Activated CD4-positive, alpha-beta T cell treated with anti-CD3 and anti-CD28 coated beads, Interleukin-2, amount 10 ng/mL, durations not matched to agents 7 days and 5 days (primary cell): ENCODE results near the gene RPS10. TPM values are rescaled to one million over a fixed set of nuclear protein-coding genes. Genes with fewer than 3 reads are reported as not detected.
"Not testable (repeated sequence)": the region's sequence is repeated elsewhere in the genome, so short reads cannot be mapped to it uniquely, and the experiment has no call there.

Experiments
- CTCF ChIA-PET: fragments of 350-600 bp; sonication (Branson Sonifier 250); formaldehyde crosslinking; loops from one replicate; lab custom pipeline; 2021; ENCODE audit warnings: antibody characterized with exemption; lab: Charles Lee
- POLR2A ChIA-PET: fragments of 350-600 bp; sonication (Branson Sonifier 250); formaldehyde crosslinking; loops from one replicate; lab custom pipeline; 2021; ENCODE audit warnings: antibody characterized with exemption; lab: Charles Lee
- DNase-seq: peaks from one replicate; pipeline ENCODE4 v3.0.0-alpha.2; 2020
- H3K27ac Mint-ChIP-seq: one replicate; pipeline ENCODE4 v1.8.0; 2021; ENCODE audit warnings: mild to moderate bottlenecking, moderate library complexity, mixed read lengths
- H3K27me3 Mint-ChIP-seq: one replicate; pipeline ENCODE4 v1.8.0; 2021; ENCODE audit warnings: mixed read lengths
- H3K36me3 Mint-ChIP-seq: one replicate; pipeline ENCODE4 v1.8.0; 2021; ENCODE audit warnings: low read depth, mixed read lengths
- H3K4me1 Mint-ChIP-seq: one replicate; pipeline ENCODE4 v1.8.0; 2021; ENCODE audit warnings: mixed read lengths
- H3K4me3 Mint-ChIP-seq: one replicate; pipeline ENCODE4 v1.8.0; 2021; ENCODE audit warnings: mild to moderate bottlenecking, moderate library complexity, mixed read lengths
- H3K9me3 Mint-ChIP-seq: one replicate; pipeline ENCODE4 v1.8.0; 2021; ENCODE audit warnings: mixed read lengths
- total RNA-seq, 2 experiments: library from RNA; stranded (reverse); gene quantifications; one replicate each; pipeline ENCODE4 v1.2.3, GENCODE V29; 2021

RPS10 gene
- total RNA-seq, 2 experiments from 2014 or later, result 1,606 to 1,644 TPM

DNA sequence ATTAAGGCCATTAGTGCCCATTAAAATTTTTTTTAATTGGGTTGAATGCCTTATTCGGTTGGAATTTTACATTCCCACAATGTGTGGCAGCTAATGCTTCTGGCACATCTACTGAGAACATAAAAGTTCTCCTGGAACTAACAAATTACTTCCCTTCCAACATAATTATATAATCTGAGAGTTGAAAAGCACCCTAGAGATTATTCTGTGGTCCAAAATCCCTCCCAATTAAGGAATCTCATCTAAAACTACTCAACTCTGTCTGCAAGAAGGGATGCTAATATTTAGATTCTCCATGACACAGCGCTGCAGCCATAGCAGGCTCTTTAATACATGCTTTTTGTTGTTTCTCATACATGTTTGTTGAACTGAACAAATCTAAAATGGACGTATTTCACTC is 37.4 kb downstream of the RPS10 start:
- Mint-ChIP-seq H3K36me3 (no peaks in the 10 kb centered on the region), H3K9me3 (no peaks in the 10 kb centered on the region), H3K27ac (no peak overlapping the region), H3K4me3 (no peak overlapping the region), H3K4me1 (peaks cover 5% of the 10 kb centered on the region), H3K27me3 (no peaks in the 10 kb centered on the region)
- no peak for DNase-seq
- POLR2A ChIA-PET, result no interaction called here
- CTCF ChIA-PET, result interaction anchor here (0.6 kb wide), 1 partner anchor 201 kb away, joined by 5 read pairs; no protein-coding TSS in a partner anchor

- no peak overlapping the region for H3K27ac Mint-ChIP-seq
These were observed 39.3 kb downstream of the RPS10 start for GRCh38 chr6:34386316-34387137.

GRCh38 chr6:34385793-34386195 is 40.1 kb downstream of the RPS10 start:
- Mint-ChIP-seq H3K36me3 (no peaks in the 10 kb centered on the region), H3K27me3 (no peaks in the 10 kb centered on the region), H3K4me3 (no peak overlapping the region), H3K9me3 (no peaks in the 10 kb centered on the region), H3K4me1 (peaks cover 2% of the 10 kb centered on the region), H3K27ac (no peak overlapping the region)
- ChIA-PET CTCF (interaction anchor here (0.7 kb wide), 1 partner anchor 190 kb away, joined by 3 read pairs; no protein-coding TSS in a partner anchor), POLR2A (no interaction called here)
- no peak for DNase-seq

More at GRCh38 chr6:34386316-34387137, 39.3 kb downstream of the RPS10 start:
- Mint-ChIP-seq H3K4me1 (peaks cover 2% of the 10 kb centered on the region), H3K36me3 (no peaks in the 10 kb centered on the region), H3K4me3 (no peak overlapping the region), H3K27me3 (no peaks in the 10 kb centered on the region), H3K9me3 (no peaks in the 10 kb centered on the region)
- no peak for DNase-seq
- POLR2A ChIA-PET, result no interaction called here
- CTCF ChIA-PET, result interaction anchor here (0.9 kb wide), 1 partner anchor 42 kb away, joined by 4 read pairs; no protein-coding TSS in a partner anchor

- Mint-ChIP-seq H3K9me3 (no peaks in the 10 kb centered on the region), H3K27me3 (no peaks in the 10 kb centered on the region), H3K4me3 (no peak overlapping the region), H3K27ac (no peak overlapping the region), H3K36me3 (peaks cover 1% of the 10 kb centered on the region), H3K4me1 (peaks cover 2% of the 10 kb centered on the region)
- DNase-seq, result no peak
- CTCF ChIA-PET, result interaction anchor here (0.6 kb wide), 1 partner anchor 32 kb away, joined by 4 read pairs; no protein-coding TSS in a partner anchor
- POLR2A ChIA-PET, result no interaction called here
These were observed 41.3 kb downstream of the RPS10 start for GRCh38 chr6:34384321-34385153.

DNA sequence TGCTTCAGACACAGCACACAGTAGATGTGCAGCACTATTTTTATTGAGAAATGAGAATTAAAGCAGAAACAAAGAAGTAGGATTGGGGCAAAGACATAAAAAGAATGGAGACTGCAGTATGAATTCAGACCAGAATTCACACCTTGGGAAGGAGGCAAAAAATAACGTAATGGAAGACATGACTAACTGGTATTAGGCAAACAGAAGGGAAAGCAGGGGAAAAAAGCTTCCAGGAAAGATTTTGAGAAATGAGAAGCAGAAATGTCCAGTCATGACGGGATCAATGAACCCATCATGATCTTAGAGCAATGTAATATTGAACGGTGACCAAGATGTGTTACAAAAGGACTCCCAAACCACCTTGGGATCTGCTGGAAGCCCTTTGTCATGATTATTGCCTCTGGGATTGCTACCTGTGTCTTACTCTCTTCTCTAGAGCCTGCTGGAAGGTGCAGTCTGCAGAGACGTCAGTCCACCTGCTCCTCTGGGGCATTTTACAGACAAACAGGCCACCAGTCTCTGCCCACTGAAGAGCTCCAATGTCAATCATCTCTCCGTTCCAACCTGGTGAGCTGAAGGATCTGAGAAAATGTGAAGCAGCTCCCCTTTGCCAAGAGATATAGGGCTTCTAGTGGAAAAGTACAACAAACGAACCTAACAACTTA is 42.1 kb downstream of the RPS10 start:
- POLR2A ChIA-PET, result no interaction called here

GRCh38 chr6:34383161-34383631 is 42.7 kb downstream of the RPS10 start:
- ChIA-PET POLR2A (no interaction called here), CTCF (interaction anchor here (1.5 kb wide), 1 partner anchor 46 kb away, joined by 4 read pairs; no protein-coding TSS in a partner anchor)
- Mint-ChIP-seq H3K4me3 (no peak overlapping the region), H3K4me1 (peaks cover 2% of the 10 kb centered on the region), H3K9me3 (no peaks in the 10 kb centered on the region), H3K36me3 (peaks cover 1% of the 10 kb centered on the region), H3K27me3 (no peaks in the 10 kb centered on the region), H3K27ac (no peak overlapping the region)
- no peak for DNase-seq

More for the DNA sequence above, 42.1 kb downstream of the RPS10 start:
- no peak overlapping the region for H3K27ac Mint-ChIP-seq
- H3K4me3 Mint-ChIP-seq, result no peak overlapping the region
- peaks cover 2% of the 10 kb centered on the region for H3K4me1 Mint-ChIP-seq
- peaks cover 1% of the 10 kb centered on the region for H3K36me3 Mint-ChIP-seq
- no peaks in the 10 kb centered on the region for H3K9me3 Mint-ChIP-seq
- H3K27me3 Mint-ChIP-seq, result no peaks in the 10 kb centered on the region
- CTCF ChIA-PET, result interaction anchor here (0.5 to 1.5 kb wide), 3 partner anchors 32 to 220 kb away, joined by 3 to 4 read pairs (median 4); no protein-coding TSS in a partner anchor
- no peak for DNase-seq

DNA sequence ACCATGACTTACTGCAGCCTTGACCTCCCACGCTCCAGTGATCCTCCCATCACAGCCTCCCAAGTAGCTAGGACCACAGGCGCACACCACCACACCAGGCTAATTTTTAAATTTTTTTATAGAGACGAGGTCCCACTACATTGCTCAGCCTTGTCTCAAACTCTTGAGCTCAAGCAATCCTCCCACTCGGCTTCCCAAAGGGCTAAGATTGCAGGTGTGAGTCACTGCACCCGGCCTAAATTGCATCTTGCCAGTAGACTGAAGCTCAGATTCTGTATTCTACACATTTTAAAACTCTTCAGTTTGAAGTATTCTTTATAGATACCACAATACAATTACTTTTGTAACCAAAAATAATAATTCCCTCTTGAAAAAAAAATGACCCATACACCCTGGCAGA is 44.8 kb downstream of the RPS10 start:
- no peak overlapping the region for H3K4me3 Mint-ChIP-seq

DNA sequence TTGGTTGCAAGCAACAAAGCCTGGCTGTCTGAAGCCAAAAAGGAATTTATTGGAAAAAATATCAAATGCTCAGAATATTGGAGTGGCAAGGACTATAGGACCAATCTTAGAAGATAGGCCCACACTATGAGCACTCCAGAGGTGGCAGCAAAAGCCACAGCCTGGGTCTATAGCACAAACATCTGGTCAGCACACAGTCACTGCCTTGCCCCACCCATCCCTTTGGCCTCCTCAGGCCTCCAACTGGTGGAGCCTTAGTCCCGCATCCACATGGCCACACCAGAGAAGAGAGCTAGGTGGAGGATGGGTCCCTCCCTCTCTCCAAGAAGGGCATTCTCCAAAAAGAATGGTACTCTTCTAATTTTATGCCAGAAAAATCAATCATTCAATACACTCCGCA is 47.4 kb downstream of the RPS10 start:
- no peak for DNase-seq
- Mint-ChIP-seq H3K9me3 (no peaks in the 10 kb centered on the region), H3K27ac (no peak overlapping the region), H3K27me3 (no peaks in the 10 kb centered on the region), H3K4me3 (no peak overlapping the region), H3K4me1 (peaks cover under 1% of the 10 kb centered on the region), H3K36me3 (peaks cover 1% of the 10 kb centered on the region)
- POLR2A ChIA-PET, result no interaction called here
- CTCF ChIA-PET, result no interaction called here

More for the DNA sequence above, 44.8 kb downstream of the RPS10 start:
- ChIA-PET POLR2A (no interaction called here), CTCF (interaction anchor here (1.0 to 1.3 kb wide), 3 partner anchors 9 to 190 kb away, joined by 3 to 4 read pairs (median 4); partner anchors contain the start of gene NUDT3)
- H3K27ac Mint-ChIP-seq, result no peak overlapping the region
- H3K27me3 Mint-ChIP-seq, result no peaks in the 10 kb centered on the region
- DNase-seq, result no peak
- H3K9me3 Mint-ChIP-seq, result no peaks in the 10 kb centered on the region
- H3K4me1 Mint-ChIP-seq, result peaks cover 2% of the 10 kb centered on the region
- H3K36me3 Mint-ChIP-seq, result peaks cover 1% of the 10 kb centered on the region

DNA sequence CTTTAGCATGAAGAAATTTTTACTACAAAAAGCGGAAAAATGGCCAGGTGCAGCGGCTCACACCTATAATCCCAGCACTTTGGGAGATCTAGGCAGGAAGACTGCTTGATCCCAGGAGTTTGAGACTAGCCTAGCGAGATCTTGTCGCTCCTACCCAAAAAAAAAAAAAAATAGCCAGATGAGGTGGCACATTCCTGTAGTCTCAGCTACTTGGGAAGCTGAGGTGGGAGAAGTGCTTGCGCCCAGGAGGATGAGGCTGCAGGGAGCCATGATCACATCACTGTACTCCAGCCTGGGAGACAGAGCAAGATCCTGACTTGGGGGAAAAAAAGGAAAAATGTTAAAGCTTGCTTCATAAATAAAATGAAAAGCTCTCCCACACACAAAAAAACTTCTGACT is 47.9 kb downstream of the RPS10 start:
- CTCF ChIA-PET, result no interaction called here

DNA sequence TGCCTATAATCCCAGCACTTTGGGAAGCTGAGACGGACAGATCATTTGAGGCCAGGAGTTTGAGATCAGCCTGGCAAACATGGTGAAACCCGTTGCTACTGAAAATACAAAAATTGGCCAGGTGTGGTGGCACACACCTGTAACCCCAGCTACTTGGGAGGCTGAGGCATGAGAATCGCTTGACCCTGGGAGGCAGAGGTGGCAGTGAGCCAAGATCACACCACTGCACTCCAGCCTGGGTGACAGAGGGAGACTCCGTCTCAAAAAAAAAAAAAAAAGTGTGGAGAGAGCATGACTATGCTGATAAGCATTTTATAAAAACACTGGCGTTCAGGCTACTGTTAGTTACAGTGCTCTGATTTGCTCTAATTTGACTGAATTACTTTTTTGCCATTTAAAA is 48.3 kb downstream of the RPS10 start:
- H3K4me1 Mint-ChIP-seq, POLR2A ChIA-PET, CTCF ChIA-PET, DNase-seq, H3K36me3 Mint-ChIP-seq, H3K4me3 Mint-ChIP-seq, H3K27me3 Mint-ChIP-seq, H3K9me3 Mint-ChIP-seq, H3K27ac Mint-ChIP-seq: not testable (repeated sequence)

More for the DNA sequence above, 47.9 kb downstream of the RPS10 start:
- no peak overlapping the region for H3K4me3 Mint-ChIP-seq
- no peaks in the 10 kb centered on the region for H3K27me3 Mint-ChIP-seq
- POLR2A ChIA-PET, result no interaction called here
- H3K4me1 Mint-ChIP-seq, result no peaks in the 10 kb centered on the region
- no peak overlapping the region for H3K27ac Mint-ChIP-seq
- no peaks in the 10 kb centered on the region for H3K9me3 Mint-ChIP-seq
- peaks cover 1% of the 10 kb centered on the region for H3K36me3 Mint-ChIP-seq
- DNase-seq, result no peak

DNA sequence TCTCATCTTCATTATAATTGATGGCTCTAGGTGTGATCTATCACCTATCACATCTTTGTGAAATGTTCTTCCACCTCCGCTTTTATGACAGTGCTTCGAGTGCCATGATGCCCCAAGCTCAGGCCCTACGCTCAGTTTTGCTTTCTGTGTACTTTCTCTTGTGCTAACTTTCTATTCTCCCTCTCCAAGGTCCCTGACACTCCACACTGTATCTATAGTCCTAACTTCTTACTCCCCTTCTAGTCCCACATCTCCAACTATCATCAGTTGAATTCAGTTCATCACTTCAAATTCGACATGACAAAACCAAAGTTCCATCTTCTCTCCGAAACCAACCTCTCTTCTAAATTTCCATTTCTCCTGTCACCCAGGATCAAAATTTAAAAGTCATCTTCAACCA is 50.0 kb downstream of the RPS10 start:
- CTCF ChIA-PET, result interaction anchor here (0.8 kb wide), 1 partner anchor 21 kb away, joined by 3 read pairs; no protein-coding TSS in a partner anchor

DNA sequence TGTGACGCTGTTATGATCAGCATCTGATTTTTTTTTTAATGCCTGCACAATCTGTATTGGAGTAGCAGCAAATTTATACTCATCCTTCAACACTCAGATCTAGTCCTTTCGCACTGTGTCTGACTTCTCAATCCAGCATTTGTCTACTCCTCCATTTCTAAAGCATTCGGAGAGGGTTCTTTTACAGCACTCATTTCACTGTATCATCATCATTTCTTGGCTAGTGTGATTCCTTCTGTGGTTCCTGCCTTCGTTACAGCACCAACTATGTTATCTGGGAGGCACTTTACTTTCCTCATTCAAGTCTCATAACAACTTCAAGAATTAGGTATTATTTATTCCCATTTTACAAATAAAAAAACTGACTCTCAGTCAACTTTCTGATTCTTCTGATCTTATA is 51.4 kb downstream of the RPS10 start:
- POLR2A ChIA-PET, result no interaction called here
- Mint-ChIP-seq H3K9me3 (no peaks in the 10 kb centered on the region), H3K27ac (no peak overlapping the region), H3K27me3 (no peaks in the 10 kb centered on the region), H3K4me3 (no peak overlapping the region), H3K4me1 (no peaks in the 10 kb centered on the region), H3K36me3 (peaks cover 2% of the 10 kb centered on the region)
- DNase-seq, result no peak
- CTCF ChIA-PET, result no interaction called here

More for the DNA sequence above, 50.0 kb downstream of the RPS10 start:
- Mint-ChIP-seq H3K9me3 (no peaks in the 10 kb centered on the region), H3K36me3 (peaks cover 3% of the 10 kb centered on the region), H3K4me1 (no peaks in the 10 kb centered on the region), H3K27ac (no peak overlapping the region), H3K27me3 (no peaks in the 10 kb centered on the region), H3K4me3 (no peak overlapping the region)
- DNase-seq, result no peak
- POLR2A ChIA-PET, result interaction anchor here (0.8 kb wide), 1 partner anchor 13 kb away, joined by 3 read pairs; no protein-coding TSS in a partner anchor
